ENCODE data around the gene GFRA4. TPM values are rescaled to one million over a fixed set of nuclear protein-coding genes. Genes with fewer than 3 reads are reported as not detected.

The GFRA4 gene
- total RNA-seq, 1 donor from 2014 or later = not detected

DNA sequence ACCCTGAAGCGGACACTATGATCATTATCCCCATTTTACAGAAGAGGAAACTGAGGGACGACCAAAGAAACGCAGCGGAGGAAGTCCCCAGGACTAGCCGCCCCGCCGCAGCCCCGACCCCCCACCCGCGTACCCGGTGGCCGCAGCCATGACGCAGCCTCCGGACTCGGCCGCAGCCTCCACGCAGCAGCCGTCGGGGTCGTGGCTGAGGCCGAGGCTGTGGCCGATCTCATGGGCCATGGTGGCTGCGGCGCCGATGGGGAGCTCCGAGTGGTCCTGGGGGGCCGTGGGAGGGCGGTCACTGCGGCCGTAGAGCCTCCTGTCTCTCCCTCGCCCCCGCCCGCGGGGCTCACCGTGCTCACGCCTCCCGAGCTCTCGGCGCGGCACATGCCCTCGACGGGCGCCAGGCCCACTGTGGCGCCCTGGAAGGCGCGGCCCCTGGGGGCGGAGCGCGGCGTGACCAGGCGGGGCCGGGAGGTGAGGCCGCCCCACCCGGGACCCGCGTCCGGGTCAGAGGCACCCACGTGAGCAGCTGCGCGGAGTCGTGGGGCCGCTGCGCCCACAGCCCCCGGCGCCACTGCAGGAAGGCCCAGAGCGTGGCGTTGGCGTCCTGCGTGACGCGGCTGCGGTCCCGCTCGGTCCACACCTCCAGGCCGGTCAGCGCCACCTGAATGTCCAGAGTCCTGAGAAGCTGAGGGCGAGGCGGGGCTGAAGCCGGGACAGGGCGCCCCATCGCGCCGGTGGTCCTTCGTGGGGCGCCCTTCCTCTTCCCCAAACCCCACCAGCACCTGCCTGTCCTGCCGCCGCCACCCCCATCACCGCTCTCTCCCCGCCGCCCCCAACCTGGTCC, 10.2 kb upstream of the GFRA4 start:
- no peak for DNase-seq

DNA sequence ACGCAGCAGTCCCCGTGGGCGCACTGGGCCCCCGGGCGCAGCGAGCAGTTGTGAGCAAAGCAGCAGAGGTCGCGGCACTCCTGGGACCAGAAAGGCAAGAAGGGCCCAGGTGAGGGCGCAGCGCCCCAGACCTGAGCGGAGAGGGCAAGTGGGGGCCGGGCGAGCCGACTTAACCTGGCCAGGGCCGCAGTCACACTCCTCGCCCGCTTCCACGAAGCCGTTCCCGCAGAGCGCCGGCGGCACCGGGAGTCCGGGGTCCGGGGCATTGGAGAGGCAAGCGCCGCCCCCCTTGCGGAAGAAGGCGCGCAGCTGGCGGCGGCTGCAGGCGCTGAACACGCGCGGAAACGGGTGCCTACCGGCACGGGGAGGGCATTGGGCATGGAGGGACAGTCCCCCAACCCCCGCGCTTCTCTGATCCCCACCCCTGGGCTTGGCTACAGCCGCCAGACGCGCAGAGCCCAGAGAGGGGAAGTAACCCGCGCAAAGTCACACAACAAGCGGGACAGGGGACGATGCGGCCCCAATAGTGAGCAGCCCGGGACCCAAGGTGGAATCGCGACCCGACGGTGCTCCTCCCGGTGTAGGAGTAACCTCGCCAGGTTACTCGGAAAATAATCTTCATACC, 9.5 kb upstream of the GFRA4 start:
- no peak for DNase-seq

DNA sequence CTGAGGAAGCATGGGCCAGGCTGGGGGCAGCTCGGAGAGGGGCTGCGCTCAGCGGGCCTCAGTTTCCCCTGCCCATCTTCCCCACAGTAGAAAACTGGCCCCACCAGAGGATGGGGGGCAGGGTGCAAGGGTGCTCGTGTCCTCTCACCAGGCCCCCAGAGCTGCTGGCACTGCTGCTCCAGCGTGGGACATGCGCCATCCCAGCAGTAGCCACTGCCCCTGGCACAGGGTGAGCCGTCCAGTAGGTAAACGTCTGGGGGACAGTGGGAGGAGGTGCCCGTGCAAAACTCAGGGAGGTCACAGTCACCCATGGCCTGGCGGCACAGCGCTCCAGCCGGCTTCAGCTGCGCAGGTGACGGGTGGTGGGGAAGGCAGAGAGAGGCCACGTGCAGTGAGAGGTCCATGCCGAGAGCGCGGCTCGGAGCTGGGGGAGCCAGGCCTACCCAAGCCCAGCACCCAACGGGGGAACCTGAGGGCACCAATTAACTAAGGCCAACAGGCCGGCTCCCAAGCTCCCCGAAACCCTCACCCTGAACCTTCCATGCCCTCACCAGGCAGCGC, 8.9 kb upstream of the GFRA4 start:
- DNase-seq = no peak

GRCh38 chr20:3670945-3671344, 7.7 kb upstream of the GFRA4 start:
- DNase-seq = no peak

GRCh38 chr20:3670511-3670910, 7.3 kb upstream of the GFRA4 start:
- DNase-seq = no peak

DNA sequence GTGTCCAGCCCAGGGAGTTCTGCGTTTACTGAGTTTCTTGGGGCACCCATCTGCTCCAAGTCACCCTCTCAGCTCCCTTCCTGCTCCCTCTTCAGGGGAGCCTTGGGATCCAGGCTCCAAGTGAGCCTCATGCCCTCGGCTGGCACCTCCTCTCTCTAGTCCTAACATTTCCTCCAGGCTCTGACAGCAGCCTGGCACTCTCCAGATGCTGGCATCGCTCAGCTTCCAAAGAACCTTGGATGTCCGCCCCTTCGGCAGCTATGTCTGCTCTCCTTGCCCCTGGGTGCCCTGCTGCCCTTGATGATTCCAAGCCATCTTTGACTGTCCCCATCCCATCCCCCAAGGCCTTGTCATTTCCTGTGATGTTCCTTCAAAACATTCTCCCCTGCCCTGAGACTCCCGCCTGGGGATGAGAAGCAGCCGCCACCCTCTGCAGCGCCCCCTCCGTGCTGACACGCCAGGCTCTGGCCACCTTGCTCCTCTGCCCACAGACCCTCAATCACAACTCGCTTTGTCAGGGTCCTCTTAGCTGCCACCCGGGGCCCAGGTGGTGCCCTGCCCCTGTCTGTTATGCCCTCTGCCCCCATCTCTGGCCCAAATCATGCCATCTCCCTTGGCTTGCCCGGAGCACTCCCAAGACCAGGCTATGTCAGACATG, 6.6 kb upstream of the GFRA4 start:
- no peak for DNase-seq

GRCh38 chr20:3667434-3668037, 4.3 kb upstream of the GFRA4 start:
- DNase-seq = no peak

GRCh38 chr20:3663858-3664257, 659 bp upstream of the GFRA4 start:
- DNase-seq = no peak

GRCh38 chr20:3661814-3662665, 1.2 kb downstream of the GFRA4 start:
- DNase-seq = no peak

DNA sequence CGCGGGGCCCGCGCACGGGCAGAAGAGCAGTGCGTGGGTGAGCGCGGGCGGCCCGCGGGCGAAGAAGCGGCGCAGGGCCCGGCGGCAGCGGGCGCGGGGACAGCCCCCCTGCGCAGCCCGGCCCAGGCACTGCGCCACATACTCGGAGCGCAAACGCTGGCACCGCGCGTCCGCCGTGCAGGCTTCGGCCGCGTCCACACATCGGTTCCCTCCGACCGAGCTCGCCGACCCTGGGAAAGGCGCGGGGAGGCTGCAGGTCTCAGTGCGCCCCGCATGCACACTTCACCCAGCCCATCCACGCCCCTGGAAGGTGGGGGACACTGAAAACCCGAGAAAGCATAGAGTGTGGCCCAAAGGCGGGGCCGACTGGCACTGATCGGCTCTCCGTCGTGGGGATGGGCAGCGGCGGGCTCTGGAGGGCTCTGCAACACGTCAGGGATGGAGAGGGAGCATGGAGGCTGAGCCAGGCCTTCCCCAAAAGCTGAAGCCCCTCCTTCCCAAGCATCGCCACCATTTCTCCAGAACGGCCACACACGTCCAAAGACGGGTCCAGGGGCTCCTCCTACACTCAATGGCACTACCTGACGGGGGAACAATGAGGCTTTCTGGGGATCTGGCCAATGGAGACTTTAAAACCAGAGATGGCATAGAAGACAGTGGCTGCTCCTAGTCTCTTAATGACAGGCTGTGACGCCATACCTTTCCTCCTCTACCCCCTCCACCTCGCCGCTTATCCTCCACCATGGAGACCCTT, 2.0 kb downstream of the GFRA4 start:
- DNase-seq = no peak

GRCh38 chr20:3660262-3661059, 2.7 kb downstream of the GFRA4 start:
- DNase-seq = no peak

DNA sequence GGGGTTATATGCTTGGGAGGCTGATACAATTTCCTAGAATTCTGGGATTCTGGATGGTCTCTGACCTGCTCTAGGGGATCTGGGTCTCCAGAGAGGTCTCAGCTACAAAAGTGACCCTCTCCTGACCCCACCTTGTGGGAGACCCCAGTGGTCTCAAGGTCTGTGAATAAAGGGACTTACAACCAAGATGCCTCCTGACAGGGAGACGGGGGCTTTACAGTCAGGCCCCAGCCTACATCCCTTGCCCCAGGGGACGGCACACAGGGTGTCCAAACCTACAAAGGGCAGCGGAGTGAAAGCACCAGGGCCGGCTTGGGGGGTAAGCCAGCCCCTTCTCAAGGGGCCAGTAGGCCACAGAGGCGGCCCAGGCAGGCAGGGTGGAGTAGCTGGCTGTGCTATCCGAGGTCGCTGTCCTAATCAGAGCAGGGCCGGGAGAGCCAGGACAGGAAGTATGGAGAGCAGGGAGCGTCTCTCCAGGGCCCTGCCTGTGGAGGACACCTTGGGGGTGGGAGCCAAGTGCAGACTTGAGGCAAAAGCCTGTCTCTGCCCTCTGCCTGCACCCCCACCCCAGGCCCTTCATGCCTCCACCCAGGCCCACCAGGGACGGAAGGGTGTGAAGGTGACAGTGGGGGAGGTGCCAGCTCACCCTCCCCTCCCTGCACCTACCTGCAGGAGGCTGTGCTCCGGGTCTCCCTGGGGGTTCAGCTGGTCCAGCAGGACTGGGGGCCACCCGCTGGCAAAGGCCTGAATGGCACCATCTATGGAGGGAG, 3.5 kb downstream of the GFRA4 start:
- DNase-seq = no peak

DNA sequence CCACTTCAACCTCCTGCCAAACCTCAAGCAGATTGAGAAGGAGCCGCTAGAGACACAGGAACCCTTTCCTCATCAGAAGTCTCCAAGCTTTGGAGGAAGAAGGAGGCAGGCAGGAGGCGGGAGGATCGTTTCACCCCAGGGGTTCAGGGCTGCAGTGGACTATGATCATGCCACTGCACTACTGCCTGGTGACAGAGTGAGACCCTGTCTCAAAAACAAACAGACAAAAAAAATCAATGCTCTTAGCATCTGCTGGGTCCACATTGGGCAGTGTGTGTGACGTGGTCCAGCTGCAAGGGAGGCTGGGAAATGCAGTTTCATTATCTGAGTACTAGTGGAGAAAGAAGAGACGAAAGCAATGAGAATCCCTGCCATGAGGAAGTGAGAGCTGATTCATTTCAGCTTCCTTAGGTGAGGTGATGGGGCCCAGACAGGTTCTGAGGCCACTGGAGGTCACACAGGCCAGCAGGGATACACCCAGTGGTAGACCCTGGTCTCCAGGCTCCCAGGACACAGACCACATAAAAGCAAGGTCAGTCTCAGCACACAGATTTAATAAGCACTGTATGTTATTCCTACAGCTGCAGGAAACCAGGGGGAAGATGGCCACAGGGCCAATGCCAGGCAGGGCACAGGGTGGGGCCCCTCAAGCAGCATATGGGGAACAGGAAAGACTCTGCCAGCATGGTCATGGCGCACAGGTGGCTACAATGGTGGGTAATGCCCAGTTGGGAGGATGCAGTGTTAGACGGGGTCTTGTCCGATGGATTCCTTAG, 4.3 kb downstream of the GFRA4 start:
- no peak for DNase-seq

DNA sequence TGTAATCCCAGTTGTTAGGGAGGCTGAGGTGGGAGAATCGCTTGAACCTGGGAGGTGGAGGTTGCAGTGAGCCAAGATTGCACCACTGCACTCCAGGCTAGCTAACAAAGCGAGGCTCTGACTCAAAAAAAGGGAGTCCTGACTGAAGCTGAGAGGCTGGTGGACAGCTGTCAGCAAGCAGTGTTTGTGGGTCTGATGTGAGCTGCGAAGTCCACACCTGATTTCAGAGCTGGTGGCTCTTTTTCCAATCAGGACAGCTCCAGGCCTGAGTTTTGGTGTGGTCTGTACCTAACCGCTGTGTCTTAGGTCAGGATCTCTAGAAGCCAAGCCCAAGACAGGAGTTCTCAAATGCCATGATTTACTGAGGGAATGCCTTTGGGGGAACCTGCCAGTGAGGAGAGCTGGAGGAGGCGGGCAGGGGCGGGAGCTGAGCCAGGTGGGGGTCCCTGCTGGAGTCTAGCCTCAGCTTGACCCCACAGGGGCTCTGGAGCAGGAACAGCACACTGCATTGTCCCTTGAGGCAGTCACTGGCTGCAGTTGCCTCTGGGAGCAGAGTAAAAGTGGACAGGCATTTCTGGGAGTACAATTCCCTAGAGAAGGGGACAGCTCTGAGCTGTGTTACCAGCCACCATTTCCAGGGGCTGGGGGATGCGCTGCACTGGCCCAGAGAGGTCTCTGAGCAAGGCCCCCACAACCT, 5.0 kb downstream of the GFRA4 start:
- no peak for DNase-seq

- DNase-seq = no peak
Observed at GRCh38 chr20:3655131-3655405, 8.1 kb downstream of the GFRA4 start.

GRCh38 chr20:3654326-3655130, 8.7 kb downstream of the GFRA4 start:
- no peak for DNase-seq

DNA sequence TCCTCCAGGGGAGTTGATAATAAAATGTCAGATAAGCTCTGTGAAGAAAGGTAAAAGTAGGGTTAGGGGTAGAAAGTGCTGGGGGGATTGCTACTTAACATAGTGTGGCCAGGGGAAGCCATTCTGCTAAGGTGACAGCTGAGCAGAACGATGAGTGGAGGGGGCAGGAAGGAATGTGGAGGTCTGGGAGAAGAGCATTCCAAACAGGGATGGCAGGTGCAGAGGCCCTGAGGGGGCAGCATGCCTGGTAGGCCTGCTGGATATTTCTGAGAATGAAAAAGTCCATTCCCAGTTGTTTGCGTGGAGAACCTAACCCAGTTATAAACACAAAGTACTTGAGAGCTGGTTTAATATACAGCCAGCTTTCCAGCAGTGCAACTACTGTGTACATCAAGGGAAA, 9.3 kb downstream of the GFRA4 start:
- DNase-seq = no peak

Measured in occipital lobe (tissue), 2 donors.